SK-N-SH (cell line): ENCODE data around the gene CADPS2. TPM values are rescaled to one million over a fixed set of nuclear protein-coding genes. Genes with fewer than 3 reads are reported as not detected.

Experiments used
- CTCF ChIA-PET: fragments of 300-600, 350-600 bp; formaldehyde crosslinking; extraction: SDS; loops from one replicate; lab custom pipeline; 2021; lab: Yijun Ruan, JAX
- POLR2A ChIA-PET: fragments of 350-600 bp; sonication (Branson Sonifier 250); formaldehyde crosslinking; extraction: SDS; loops from one replicate; lab custom pipeline; 2020; ENCODE audit warnings: antibody characterized with exemption, inconsistent platforms; lab: Yijun Ruan, JAX
- DNase-seq: peaks from one replicate; pipeline ENCODE4 v3.0.0; 2012
- H2AFZ ChIP-seq: fragments of 200-600 bp; sonication (generic); 2 replicates; pipeline ENCODE4 v1.8.1; 2016; ENCODE audit warnings: antibody characterized with exemption, mild to moderate bottlenecking, low read depth
- H3F3A ChIP-seq: fragments of 200-600 bp; sonication (generic); replicated peaks from 2 replicates; pipeline ENCODE3; 2016; ENCODE audit warnings: antibody characterized with exemption, mild to moderate bottlenecking; ENCODE audit not compliant: insufficient read depth
- H3K27ac ChIP-seq, 2 experiments: fragments of 200-500 bp in 1 of 2; fragments of 200-600 bp in 1 of 2; sonication (Bioruptor generic) in 1 of 2; sonication (generic), shearing (Covaris generic) in 1 of 2; 2 replicates each; pipeline versions ENCODE4 v1.5.1 to v1.6.1; 2014 to 2016; ENCODE audit warnings: low read depth in 2 of 2, inconsistent platforms in 1 of 2, low read length in 1 of 2, mild to moderate bottlenecking in 1 of 2, mixed read lengths in 1 of 2
- H3K27me3 ChIP-seq: fragments of 200-600 bp; sonication (generic), shearing (Covaris generic); 2 replicates; pipeline ENCODE4 v1.6.1; 2016; ENCODE audit warnings: mixed run types; ENCODE audit not compliant: insufficient read depth
- H3K36me3 ChIP-seq, 2 experiments: fragments of 200-500 bp in 1 of 2; fragments of 200-600 bp in 1 of 2; sonication (Bioruptor generic) in 1 of 2; sonication (generic) in 1 of 2; replicated peaks in 1 of 2; 2 replicates each; pipeline versions ENCODE3 to v1.5.1; 2014 to 2016; ENCODE audit warnings: low read length in 1 of 2, mild to moderate bottlenecking in 1 of 2; ENCODE audit not compliant: insufficient read depth in 2 of 2, control insufficient read depth in 1 of 2
- H3K4me1 ChIP-seq, 2 experiments: fragments of 200-500 bp in 1 of 2; fragments of 200-600 bp in 1 of 2; sonication (Bioruptor generic) in 1 of 2; sonication (generic), shearing (Covaris generic) in 1 of 2; 2 replicates each; pipeline versions ENCODE4 v1.5.1 to v1.6.1; 2014 to 2016; ENCODE audit warnings: low read depth in 1 of 2, low read length in 1 of 2, mixed run types in 1 of 2; ENCODE audit not compliant: insufficient read depth in 2 of 2, control insufficient read depth in 1 of 2
- H3K4me2 ChIP-seq: fragments of 200-600 bp; sonication (generic), shearing (Covaris generic); 2 replicates; pipeline ENCODE4 v1.6.1; 2017; ENCODE audit warnings: mixed run types
- H3K4me3 ChIP-seq, 2 experiments: fragments of 200-500 bp in 1 of 2; fragments of 200-600 bp in 1 of 2; sonication (Bioruptor generic) in 1 of 2; sonication (generic), shearing (Covaris generic) in 1 of 2; 2 replicates each; pipeline versions ENCODE4 v1.5.1 to v1.8.1; 2014 to 2016; ENCODE audit warnings: low read depth in 2 of 2, inconsistent platforms in 1 of 2, low read length in 1 of 2, mild to moderate bottlenecking in 1 of 2, mixed read lengths in 1 of 2, moderate library complexity in 1 of 2
- H3K79me2 ChIP-seq: fragments of 200-600 bp; sonication (generic); 2 replicates; pipeline ENCODE4 v1.8.1; 2017; ENCODE audit warnings: mild to moderate bottlenecking; ENCODE audit not compliant: insufficient read depth
- H3K9ac ChIP-seq: fragments of 200-600 bp; sonication (generic); 2 replicates; pipeline ENCODE4 v1.6.1; 2017; ENCODE audit warnings: mixed run types
- H3K9me2 ChIP-seq: fragments of 200-600 bp; sonication (generic); 2 replicates; pipeline ENCODE4 v1.6.1; 2017; ENCODE audit warnings: mixed run types
- H3K9me3 ChIP-seq: fragments of 200-600 bp; sonication (generic); 2 replicates; pipeline ENCODE4 v1.6.1; 2017; ENCODE audit warnings: mixed run types, mild to moderate bottlenecking, moderate library complexity
- H4K20me1 ChIP-seq: fragments of 200-600 bp; sonication (generic); 2 replicates; pipeline ENCODE4 v1.6.1; 2017; ENCODE audit warnings: mild to moderate bottlenecking, mixed run types; ENCODE audit not compliant: insufficient read depth
- CHD2 ChIP-seq: fragments of 150-350 bp; IDR thresholded peaks from 2 replicates; pipeline ENCODE4 v1.6.1; 2018; ENCODE audit warnings: low read length; ENCODE audit not compliant: partially characterized antibody
- ELF1 ChIP-seq: IDR thresholded peaks from 2 replicates; pipeline ENCODE4 v1.4.0; 2012
- EP300 ChIP-seq, 2 experiments: IDR thresholded peaks; 2 replicates each; pipeline versions ENCODE4 v1.4.0 to v1.6.1; 2012; ENCODE audit warnings: borderline replicate concordance in 1 of 2, low read depth in 1 of 2, low read length in 1 of 2
- FOSL2 ChIP-seq: IDR thresholded peaks from 2 replicates; pipeline ENCODE4 v1.4.0; 2012; ENCODE audit warnings: low read depth, mild to moderate bottlenecking, moderate library complexity, borderline replicate concordance
- FOXJ3 ChIP-seq: sonication (generic); formaldehyde crosslinking; IDR thresholded peaks from 2 replicates; pipeline ENCODE4 v1.5.1; 2020; ENCODE audit warnings: mild to moderate bottlenecking, missing genetic modification reagents
- GATA2 ChIP-seq: sonication (generic); formaldehyde crosslinking; IDR thresholded peaks from 2 replicates; pipeline ENCODE4 v1.5.0; 2020; ENCODE audit warnings: mild to moderate bottlenecking, missing genetic modification reagents
- IRF3 ChIP-seq: fragments of 150-350 bp; IDR thresholded peaks from 2 replicates; pipeline ENCODE4 v1.6.1; 2016; ENCODE audit warnings: mild to moderate bottlenecking, low read depth, low read length
- MAX ChIP-seq: IDR thresholded peaks from 2 replicates; pipeline ENCODE4 v1.4.0; 2012; ENCODE audit warnings: low read depth
- MXI1 ChIP-seq: IDR thresholded peaks from 2 replicates; pipeline ENCODE4 v1.6.1; 2012; ENCODE audit warnings: mild to moderate bottlenecking, low read depth, low read length, improper control_type of control experiment
- PBX3 ChIP-seq: IDR thresholded peaks from 2 replicates; pipeline ENCODE4; 2012
- RCOR1 ChIP-seq: fragments of 150-350 bp; IDR thresholded peaks from 2 replicates; pipeline ENCODE4 v1.6.1; 2017; ENCODE audit warnings: antibody characterized with exemption, low read length
- USF1 ChIP-seq: IDR thresholded peaks from 2 replicates; pipeline ENCODE4 v1.4.0; 2012; ENCODE audit warnings: low read depth, borderline replicate concordance
- YY1 ChIP-seq: IDR thresholded peaks from 2 replicates; pipeline ENCODE4 v1.4.0; 2012; ENCODE audit warnings: low read depth, mild to moderate bottlenecking
- WGBS: methylation state at CpG from one replicate; pipeline ENCODE4 v1.1.6; 2017; ENCODE audit warnings: low lambda C conversion rate; 5-methylcytosine and 5-hydroxymethylcytosine counted together
- polyA plus RNA-seq, 3 experiments: library from polyadenylated mRNA; depleted of rRNA; stranded (reverse); fragments of >200 nt; gene quantifications; 2 replicates each; pipeline ENCODE4 v1.2.3, GENCODE V29; 2012

The CADPS2 gene
- polyA plus RNA-seq, 1 of the 3 experiments (the other 2 are of a cell fraction), result 0.05 TPM

- H2AFZ ChIP-seq, result no peak overlapping the region
- H3K79me2 ChIP-seq, result no peaks in the 10 kb centered on the region
- H3K4me3 ChIP-seq, result no peak overlapping the region
- no peaks in the 10 kb centered on the region for H3K36me3 ChIP-seq
- H3K9me2 ChIP-seq, result no peaks in the 10 kb centered on the region
- 0% methylated on average over 2 of the region's 2 CpGs for WGBS
- POLR2A ChIA-PET, result no interaction called here
- no peak overlapping the region for H3K4me2 ChIP-seq
- no peaks in the 10 kb centered on the region for H3F3A ChIP-seq
- H3K27ac ChIP-seq, result no peak overlapping the region
- DNase-seq, result no peak
- no peaks in the 10 kb centered on the region for H3K9me3 ChIP-seq
- TF ChIP-seq FOXJ3 (CRISPR knock-in tag), result no peak
- TF ChIP-seq EP300 (IDR thresholded peaks at IDR 0.05; ENCODE audit: borderline replicate concordance in 1 of 2, low read depth in 1 of 2, low read length in 1 of 2), result no peak
- no peak for TF ChIP-seq MXI1
- TF ChIP-seq IRF3, result no peak
- no peak for TF ChIP-seq FOSL2
- TF ChIP-seq GATA2 (CRISPR knock-in tag), result no peak
- TF ChIP-seq USF1, result no peak
- no peak for TF ChIP-seq RCOR1
- TF ChIP-seq CHD2, result no peak
- TF ChIP-seq PBX3, result no peak
- no peak for TF ChIP-seq YY1
- no peak for TF ChIP-seq ELF1
- TF ChIP-seq MAX, result no peak
- H3K27me3 ChIP-seq, result no peaks in the 10 kb centered on the region; the same call in 1 of the 2 replicates
- no peak overlapping the region for H3K9ac ChIP-seq
- no peaks in the 10 kb centered on the region for H4K20me1 ChIP-seq
- no peaks in the 10 kb centered on the region for H3K4me1 ChIP-seq
- CTCF ChIA-PET, result interaction anchor here (3.4 kb wide), 1 partner anchor 12 kb away, joined by 13 read pairs; no protein-coding TSS in a partner anchor
Observed at GRCh38 chr7:122544463-122544862, 341.8 kb downstream of the CADPS2 start.

GRCh38 chr7:122543891-122544290, 342.4 kb downstream of the CADPS2 start:
- Histone ChIP-seq H3K9me3 (no peaks in the 10 kb centered on the region), H3K9ac (no peak overlapping the region), H3K4me2 (no peak overlapping the region), H3K79me2 (no peaks in the 10 kb centered on the region), H3K4me3 (no peak overlapping the region), H3K27me3 (no peaks in the 10 kb centered on the region; the same call in 1 of the 2 replicates), H3K36me3 (no peaks in the 10 kb centered on the region), H2AFZ (no peak overlapping the region), H3K4me1 (no peaks in the 10 kb centered on the region), H3F3A (no peaks in the 10 kb centered on the region), H3K9me2 (no peaks in the 10 kb centered on the region), H3K27ac (no peak overlapping the region), H4K20me1 (no peaks in the 10 kb centered on the region)
- TF ChIP-seq ELF1, result no peak
- POLR2A ChIA-PET, result no interaction called here
- no peak for DNase-seq
- WGBS, result 1% methylated on average over 2 of the region's 2 CpGs
- CTCF ChIA-PET, result interaction anchor here (0.6 to 3.4 kb wide), 2 partner anchors 11 to 325 kb away, joined by 3 to 13 read pairs; no protein-coding TSS in a partner anchor
